ENCODE results near the gene EEF2KMT. TPM values are rescaled to one million over a fixed set of nuclear protein-coding genes. Genes with fewer than 3 reads are reported as not detected.

The EEF2KMT gene
- total and polyA plus RNA-seq, 2 of the 8 experiments (the other 6 are each of a cell fraction or from before 2014, with no cell fraction given) = 35.8 to 37.0 TPM

- FAIRE-seq = no peak
- H3K18ac ChIP-seq (ENCODE audit: extremely low read depth, low read length) = no peak overlapping the region
- no peaks in the 10 kb centered on the region for H3K36me3 ChIP-seq (ENCODE audit: control insufficient read depth in 2 of 4, insufficient read depth in 4 of 4, low read length in 3 of 4)
- no peak overlapping the region for H3K23ac ChIP-seq (ENCODE audit: insufficient read length)
- TF ChIP-seq KDM1A (IDR thresholded peaks at IDR 0.05; ENCODE audit: borderline replicate concordance, low read length) (no peak), YY1 (IDR thresholded peaks at IDR 0.05; ENCODE audit: low read depth, low read length) (no peak)
- H2AK5ac ChIP-seq (ENCODE audit: low read depth, low read length) = no peak overlapping the region
- no peak overlapping the region for H3K14ac ChIP-seq (ENCODE audit: insufficient read length)
- no peak overlapping the region for H2BK12ac ChIP-seq (ENCODE audit: low read depth, low read length)
- CTCF ChIA-PET (ENCODE audit: partially characterized antibody) = interaction anchor here (1.4 kb wide), 1 partner anchor 24 kb away, joined by 4 read pairs; no protein-coding TSS in a partner anchor
- H2AFZ ChIP-seq (ENCODE audit: low read length) = no peak overlapping the region
- H4K20me1 ChIP-seq (replicated peaks in 1 of 2; ENCODE audit: control insufficient read depth in 1 of 2, insufficient read depth in 2 of 2, low read length in 2 of 2) = no peaks in the 10 kb centered on the region
- no peak overlapping the region for H4K5ac ChIP-seq (ENCODE audit: insufficient read length, low read depth, low read length)
- H3K9ac ChIP-seq (replicated peaks in 1 of 4; ENCODE audit: extremely low read depth in 1 of 4, low read depth in 3 of 4, low read length in 3 of 4) = no peak overlapping the region
- no peak overlapping the region for H2BK5ac ChIP-seq (ENCODE audit: low read depth, low read length)
- POLR2A ChIA-PET (ENCODE audit: partially characterized antibody) = interaction anchor here (0.6 to 1.4 kb wide), 3 partner anchors 31 to 68 kb away, joined by 3 to 4 read pairs (median 3); no protein-coding TSS in a partner anchor
- no peak overlapping the region for H3K4me2 ChIP-seq (ENCODE audit: insufficient read depth in 1 of 2, low read depth in 2 of 2, low read length in 2 of 2)
- no peaks in the 10 kb centered on the region for H3K79me2 ChIP-seq (ENCODE audit: control insufficient read depth in 1 of 2, insufficient read depth in 2 of 2, low read length in 2 of 2)
- no peak overlapping the region for H3K4ac ChIP-seq (replicated peaks; ENCODE audit: insufficient read length, low read depth, low read length)
- H3K23me2 ChIP-seq (ENCODE audit: low read depth, low read length) = no peaks in the 10 kb centered on the region
- H3K4me1 ChIP-seq (replicated peaks in 1 of 4; ENCODE audit: control insufficient read depth in 3 of 4, insufficient read depth in 4 of 4, low read length in 3 of 4) = no peaks in the 10 kb centered on the region
- H4K91ac ChIP-seq (replicated peaks; ENCODE audit: insufficient read length, low read length) = no peak overlapping the region
- H3K56ac ChIP-seq (replicated peaks; ENCODE audit: insufficient read length, low read depth, low read length) = no peak overlapping the region
- no peaks in the 10 kb centered on the region for H3K79me1 ChIP-seq (ENCODE audit: low read depth, low read length)
- no peak overlapping the region for H3K27ac ChIP-seq (ENCODE audit: low read depth, low read length)
- no peak overlapping the region for H4K8ac ChIP-seq (ENCODE audit: extremely low read depth, insufficient read depth, low read length)
- no peak overlapping the region for H2BK120ac ChIP-seq (replicated peaks; ENCODE audit: low read depth, low read length)
- DNase-seq (ENCODE audit: low read depth in 1 of 2, low spot score in 2 of 2) = no peak
- no peaks in the 10 kb centered on the region for H3K9me3 ChIP-seq (ENCODE audit: insufficient read depth in 2 of 2, low read depth in 1 of 2, low read length in 1 of 2)
- H3K27me3 ChIP-seq (replicated peaks in 1 of 4; ENCODE audit: control insufficient read depth in 3 of 4, extremely low read depth in 1 of 4, insufficient read depth in 3 of 4, low read length in 3 of 4) = no peaks in the 10 kb centered on the region
- no peak overlapping the region for H3K4me3 ChIP-seq (ENCODE audit: extremely low read depth in 1 of 4, insufficient read depth in 2 of 4, low read depth in 3 of 4, low read length in 4 of 4)
- H2BK15ac ChIP-seq (ENCODE audit: low read length) = no peak overlapping the region
- WGBS, 2 experiments (ENCODE audit: extremely low coverage in 1 of 2, insufficient coverage in 1 of 2, insufficient read length in 1 of 2, insufficient replicate concordance in 2 of 2, low coverage in 1 of 2, low lambda C conversion rate in 2 of 2, missing lambda C conversion rate in 1 of 2) = 94% methylated on average over 10 of the region's 27 CpGs; no CpG with 5 or more reads in 1 of the 2 experiments
- H2BK20ac ChIP-seq (ENCODE audit: low read length) = no peak overlapping the region
These were observed 11.0 kb upstream of the EEF2KMT start for GRCh38 chr16:5108505-5109158.

Data from H1 (cell line).